Left ventricle myocardium superior (tissue), 1 donor: Measurements from ENCODE around the gene PAIP2. TPM values are rescaled to one million over a fixed set of nuclear protein-coding genes. Genes with fewer than 3 reads are reported as not detected.
"Not testable (repeated sequence)": the region's sequence is repeated elsewhere in the genome, so short reads cannot be mapped to it uniquely, and the experiment has no call there.

Experiments used
- ATAC-seq: fragments of 200-7000 bp; cut with Tn5 transposase; one replicate; pipeline ENCODE4 v1.9.1; 2020; ENCODE audit warnings: mild to moderate bottlenecking, moderate library complexity
- DNase-seq: peaks from one replicate; pipeline ENCODE4 v3.0.0-alpha.2; 2020
- intact Hi-C: fragments of 100-400 bp; cut with micrococcal nuclease; formaldehyde crosslinking; loops from one replicate; pipeline ENCODE4 v1.11.0; 2022
- long read RNA-seq: library from polyadenylated mRNA; unstranded; transcript quantifications from one replicate; pipeline ENCODE4 v2.0.0, GENCODE V29; 2021
- total RNA-seq: library from RNA; stranded (reverse); fragmentation: NEBNext Ultra II Directional; extraction: Animal tissue kit (Norgen Biotek cat#: 25700); gene quantifications from one replicate; pipeline ENCODE4 v1.2.1, GENCODE V29; 2021
- donor health status: DM: no; HTN: yes; CAD: no; lungs with severe emphysema.

The PAIP2 gene
- total RNA-seq, result 136 TPM
- long read RNA-seq, transcript PAIP2-201 (4 exons, 1,459 nt), result major isoform, 286 of 308 reads
- long read RNA-seq, partial matches to known transcripts, result 2 of 308 reads
- long read RNA-seq, other reads (novel, unspliced or antisense), result 18 of 308 reads

- peak; percentile 100 for DNase-seq
- intact Hi-C loops, result no loop called here
- peak; percentile 97 for ATAC-seq
Observed at GRCh38 chr5:139341689-139342422, at the start of gene PAIP2. PAIP2 (plus strand) TSS chr5:139341854; CDS start chr5:139363785, 21,931 bp downstream.

- intact Hi-C loops, result no loop called here
- ATAC-seq (no peak), DNase-seq (no peak)
Observed at GRCh38 chr5:139293202-139293506, 48.5 kb upstream of the PAIP2 start.

- DNase-seq, result peak; percentile 97
- intact Hi-C loops, result no loop called here
- peak; percentile 95 for ATAC-seq
Observed at GRCh38 chr5:139293507-139294373, 47.9 kb upstream of the PAIP2 start, which contains the start of gene MATR3. MATR3 (plus strand) TSS chr5:139293740; CDS start chr5:139307416, 13,676 bp downstream.

DNA sequence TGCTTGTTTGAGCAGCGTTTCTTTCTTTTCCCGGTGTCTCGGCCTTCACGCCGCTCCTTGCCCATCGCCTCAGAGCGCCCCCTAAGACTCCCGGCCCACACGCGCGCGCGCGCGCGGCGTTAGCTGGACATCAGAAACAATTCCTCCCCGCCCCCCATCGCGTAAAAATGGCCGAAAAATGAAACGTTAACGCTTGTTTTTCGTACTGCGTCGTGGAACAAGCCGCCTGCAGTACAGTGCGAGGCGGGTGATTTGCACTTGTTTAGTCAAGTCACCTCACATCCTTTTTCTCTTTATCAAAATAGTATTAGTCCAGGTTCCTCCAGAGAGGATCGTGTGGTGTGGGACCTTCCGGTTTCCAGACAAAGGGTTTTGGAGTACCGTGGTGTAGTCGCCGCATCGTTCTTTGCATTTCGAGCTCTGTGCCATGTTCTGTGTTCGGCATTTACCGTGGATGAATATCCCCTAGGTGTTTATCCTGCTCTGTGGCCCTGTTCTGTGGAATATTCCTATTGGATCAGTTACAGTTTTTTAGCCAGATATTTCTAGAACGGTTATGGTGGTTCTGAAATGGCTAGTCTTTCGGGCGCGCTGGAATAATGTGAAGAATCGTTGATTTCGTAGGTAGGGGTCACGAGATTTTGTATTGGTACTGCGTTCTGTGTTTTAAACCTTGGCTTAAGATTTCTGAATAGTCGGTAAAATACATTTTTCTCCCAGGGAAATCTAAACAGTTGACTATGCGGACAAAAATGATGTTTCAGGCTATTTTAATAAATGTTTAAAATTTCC lies 47.1 kb upstream of the PAIP2 start:
- peak; percentile 84 for DNase-seq
- peak; percentile 65 for ATAC-seq
- intact Hi-C loops, result no loop called here

- ATAC-seq (no peak), DNase-seq (no peak)
- intact Hi-C loops, result no loop called here
Observed at GRCh38 chr5:139295346-139296057, 46.2 kb upstream of the PAIP2 start.

DNA sequence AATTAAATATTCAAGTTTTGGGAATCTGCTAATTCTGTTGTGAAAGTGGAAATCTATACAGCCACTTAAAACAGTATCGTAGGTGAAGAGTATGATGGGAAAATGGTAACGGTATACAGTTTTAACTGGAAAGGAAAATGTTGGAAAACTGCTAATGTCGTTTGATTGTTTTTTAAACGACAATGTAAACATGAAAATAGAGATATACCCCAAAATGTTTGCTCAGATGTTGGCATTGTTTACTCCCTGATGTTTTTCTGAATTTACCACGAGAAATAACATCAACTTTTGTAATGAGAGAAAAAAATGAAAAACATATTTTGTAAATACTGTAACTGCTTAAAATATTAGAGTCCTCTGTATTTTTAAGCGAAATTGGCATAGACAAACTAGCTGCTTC lies 45.5 kb upstream of the PAIP2 start:
- DNase-seq (no peak), ATAC-seq (no peak)
- intact Hi-C loops, result no loop called here

DNA sequence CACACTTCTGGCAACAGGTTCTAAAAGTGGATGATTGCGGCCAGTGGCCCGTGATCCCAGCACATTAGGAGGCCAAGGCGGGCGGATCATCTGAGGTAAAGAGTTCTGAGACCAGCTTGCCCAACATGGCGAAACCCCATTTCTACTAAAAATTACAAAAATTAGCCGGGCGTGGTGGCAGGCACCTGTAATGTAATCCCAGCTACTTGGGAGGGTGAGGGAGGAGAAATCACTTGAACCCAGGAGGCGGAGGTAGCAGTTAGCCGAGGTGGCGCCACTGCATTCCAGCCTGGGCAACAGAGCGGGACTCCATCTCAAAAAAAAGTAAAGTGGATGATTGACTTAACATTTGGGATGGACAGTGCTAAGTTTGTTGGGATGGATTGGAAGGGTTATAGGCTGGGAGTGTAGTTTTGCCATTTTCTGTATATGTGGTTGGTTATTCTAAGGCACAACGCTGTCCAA lies 44.8 kb upstream of the PAIP2 start:
- no peak for DNase-seq
- no peak for ATAC-seq
- intact Hi-C loops, result no loop called here

DNA sequence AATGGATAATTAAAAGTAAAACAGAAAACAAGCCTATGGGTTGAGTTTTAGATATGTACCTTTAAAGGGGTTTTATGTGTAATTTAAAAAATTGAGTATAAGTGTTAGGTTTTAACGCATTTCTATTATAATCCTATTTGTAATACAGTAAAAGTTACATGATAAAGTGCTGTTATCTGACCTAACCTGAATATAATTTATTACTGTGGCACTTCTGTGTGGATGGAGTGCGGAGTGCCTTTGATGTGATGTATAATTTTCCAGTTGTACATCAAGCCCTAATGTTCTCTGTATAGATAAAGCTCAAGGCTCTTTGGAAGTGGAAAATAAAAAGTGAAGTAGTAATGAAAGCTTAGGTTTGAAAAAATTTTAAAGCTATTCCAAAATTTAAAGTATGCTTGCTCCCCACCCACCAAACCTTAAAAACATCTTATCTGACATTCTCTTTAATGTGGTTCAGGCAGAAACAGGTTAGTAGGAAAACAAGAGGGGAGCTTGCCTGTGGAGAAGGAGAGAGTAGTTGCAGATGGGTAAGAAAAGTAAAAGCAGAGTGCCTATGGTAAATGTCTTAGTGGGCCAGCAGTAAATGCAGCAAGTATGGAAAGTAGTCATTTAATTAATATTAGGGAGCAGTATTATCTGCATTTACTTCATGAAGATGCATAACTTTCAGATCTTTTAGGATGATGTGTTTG lies 44.1 kb upstream of the PAIP2 start:
- DNase-seq, result no peak
- ATAC-seq, result no peak
- intact Hi-C loops, result no loop called here

DNA sequence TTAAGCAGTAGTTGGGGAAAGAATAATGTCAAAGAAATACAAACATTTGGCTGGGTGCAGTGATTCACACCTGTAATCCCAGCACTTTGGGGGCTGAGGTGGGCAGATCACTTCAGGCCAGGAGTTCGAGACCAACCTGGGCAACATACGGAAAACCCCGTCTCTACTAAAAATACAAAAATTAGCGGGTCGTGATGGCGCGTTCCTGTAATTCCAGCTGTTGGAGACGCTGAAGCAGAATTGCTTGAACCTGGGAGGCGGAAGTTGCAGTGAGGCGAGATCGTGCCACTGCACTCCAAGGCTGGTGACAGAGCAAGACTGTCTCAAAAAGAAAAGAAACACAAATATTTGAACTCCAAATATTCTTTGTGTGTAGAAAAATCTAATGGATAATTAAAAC lies 43.4 kb upstream of the PAIP2 start:
- intact Hi-C loops, result no loop called here
- no peak for ATAC-seq

DNA sequence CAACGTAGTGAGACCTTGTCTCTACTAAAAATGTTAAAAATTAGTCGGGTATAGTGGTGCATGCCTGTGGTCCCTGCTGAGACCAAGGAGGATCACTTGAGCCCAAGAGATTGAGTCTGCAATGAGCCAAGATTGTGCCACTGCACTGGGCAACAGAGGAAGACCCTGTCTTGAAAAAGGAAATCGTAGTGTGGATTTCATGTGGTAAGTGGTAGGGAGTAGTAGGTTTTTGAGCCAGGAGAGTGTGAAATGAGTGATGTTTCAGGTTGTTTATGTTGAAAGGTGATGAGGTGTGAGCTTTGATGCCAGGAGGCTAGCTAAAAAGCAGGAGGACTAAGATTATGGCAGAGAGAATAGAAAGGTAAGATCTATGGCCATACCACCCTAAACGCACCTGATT lies 42.2 kb upstream of the PAIP2 start:
- ATAC-seq (no peak), DNase-seq (no peak)
- intact Hi-C loops, result no loop called here

More for the DNA sequence above, 43.4 kb upstream of the PAIP2 start:
- DNase-seq, result no peak

- no peak for DNase-seq
- ATAC-seq, result no peak
- intact Hi-C loops, result no loop called here
Observed at GRCh38 chr5:139301808-139302499, 39.7 kb upstream of the PAIP2 start.

DNA sequence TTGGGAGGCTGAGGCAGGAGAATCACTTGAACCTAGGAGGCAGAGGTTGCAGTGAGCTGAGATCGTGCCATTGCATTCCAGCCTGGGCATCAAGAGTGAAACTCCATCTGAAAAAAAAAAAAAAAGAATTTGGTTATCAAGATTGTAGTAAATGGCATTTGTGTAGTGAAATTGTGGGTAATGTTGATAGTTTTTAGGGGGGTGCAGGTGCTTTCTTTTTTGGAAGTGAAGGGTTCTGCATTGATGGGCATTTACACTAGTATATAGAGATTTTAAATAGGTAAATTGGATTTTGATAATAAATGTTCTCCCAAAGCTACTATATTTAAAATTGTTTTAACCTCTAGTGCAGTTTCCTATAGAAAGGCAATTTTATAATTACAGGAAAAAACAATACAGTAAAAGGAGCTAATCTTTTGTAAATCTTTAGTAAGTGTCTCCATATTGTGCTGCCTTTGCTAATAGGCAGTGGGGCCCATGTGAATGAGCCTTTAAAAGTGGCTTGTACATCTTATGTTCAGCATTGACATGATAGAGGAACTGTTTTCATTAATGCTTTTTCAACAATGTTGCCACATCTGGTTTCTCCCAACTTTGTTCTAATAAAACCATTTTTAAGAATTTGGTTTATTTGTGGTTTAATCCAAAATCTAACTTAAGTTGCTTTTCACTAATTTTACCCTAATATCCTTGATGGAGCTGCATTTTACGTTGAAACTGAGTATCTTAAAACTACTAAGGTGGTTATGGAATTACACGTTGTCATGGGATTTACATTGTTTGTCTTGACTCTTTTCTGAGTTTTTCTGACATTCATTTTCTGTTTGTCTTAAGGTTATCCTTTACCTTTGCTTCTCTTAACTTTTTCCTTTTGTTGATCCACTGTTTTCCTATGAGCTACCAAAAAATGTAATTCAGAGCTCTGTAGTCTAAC lies 37.0 kb upstream of the PAIP2 start:
- intact Hi-C loops, result no loop called here
- DNase-seq, result no peak
- no peak for ATAC-seq

DNA sequence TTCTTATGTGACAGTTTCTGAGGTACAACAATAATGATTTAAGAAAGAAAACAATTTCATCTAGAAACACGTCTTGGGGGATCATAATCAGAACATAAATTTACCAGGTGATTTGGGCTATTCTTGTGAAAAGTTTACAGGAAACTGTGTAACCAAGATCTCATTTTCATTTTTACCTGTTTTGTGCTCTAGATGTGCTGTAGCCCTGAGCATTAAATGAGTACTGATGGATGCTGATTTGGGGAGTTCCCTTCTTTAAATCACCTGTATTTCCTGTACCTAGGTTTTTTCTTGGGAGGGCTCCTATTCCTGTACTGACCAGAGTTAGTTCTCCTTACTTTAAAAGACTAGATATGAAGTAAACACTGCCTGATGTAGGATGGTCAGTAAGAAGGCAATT lies 35.5 kb upstream of the PAIP2 start:
- DNase-seq, result no peak
- intact Hi-C loops, result no loop called here
- ATAC-seq, result no peak

- ATAC-seq (no peak), DNase-seq (no peak)
- intact Hi-C loops, result no loop called here
Observed at GRCh38 chr5:139306628-139307379, 34.9 kb upstream of the PAIP2 start.

DNA sequence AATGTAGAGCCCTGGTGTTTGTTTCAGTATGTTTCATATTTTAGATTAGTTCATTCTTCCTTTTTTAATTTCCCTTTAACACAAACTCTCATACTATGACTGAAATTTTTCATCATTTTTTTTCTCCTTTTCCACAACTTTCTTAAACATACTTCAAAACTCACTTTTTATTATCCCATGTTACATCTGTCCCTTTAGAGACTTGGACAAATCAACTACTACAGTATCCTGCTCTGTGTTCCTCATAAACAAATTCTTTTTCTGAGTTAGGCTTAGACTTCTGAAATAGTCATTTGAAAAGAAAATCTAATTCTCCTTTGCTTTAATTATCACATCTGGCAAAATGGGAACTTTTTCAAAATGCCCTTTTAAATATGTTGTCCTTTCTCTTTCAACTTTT lies 32.9 kb upstream of the PAIP2 start:
- ATAC-seq (no peak), DNase-seq (no peak)
- intact Hi-C loops, result no loop called here

GRCh38 chr5:139310715-139311186 lies 30.9 kb upstream of the PAIP2 start:
- ATAC-seq, intact Hi-C loops: not testable (repeated sequence)

More at GRCh38 chr5:139310715-139311186, 30.9 kb upstream of the PAIP2 start:
- DNase-seq, result not testable (repeated sequence)
